Calu3 (cell line): ENCODE data around the gene ITIH3. TPM values are rescaled to one million over a fixed set of nuclear protein-coding genes. Genes with fewer than 3 reads are reported as not detected.

Experiments used
- BruUV-seq: library from RNA; stranded (reverse); fragments of 400-500 nt; replicated peaks from 2 replicates; lab custom pipeline; 2021; lab: Mats Ljungman, UMichigan
- CTCF ChIA-PET: fragments of 300-600 bp; sonication (Branson Sonifier 250); formaldehyde crosslinking; loops from one replicate; lab custom pipeline; 2022; ENCODE audit warnings: antibody characterized with exemption; lab: Charles Lee
- DNase-seq: peaks from one replicate; pipeline ENCODE4 v3.0.0; 2022
- H3K27ac Mint-ChIP-seq: one replicate; pipeline ENCODE4 v1.8.0; 2022; ENCODE audit warnings: mixed read lengths; ENCODE audit not compliant: unreplicated experiment
- H3K27me3 Mint-ChIP-seq: one replicate; pipeline ENCODE4 v1.8.0; 2022; ENCODE audit warnings: mixed read lengths; ENCODE audit not compliant: unreplicated experiment
- H3K36me3 Mint-ChIP-seq: one replicate; pipeline ENCODE4 v1.8.0; 2022; ENCODE audit warnings: mild to moderate bottlenecking, moderate library complexity, mixed read lengths; ENCODE audit not compliant: insufficient read depth, unreplicated experiment
- H3K4me1 Mint-ChIP-seq: one replicate; pipeline ENCODE4 v1.8.0; 2022; ENCODE audit warnings: mild to moderate bottlenecking, low read depth, mixed read lengths; ENCODE audit not compliant: unreplicated experiment
- H3K4me3 Mint-ChIP-seq: one replicate; pipeline ENCODE4 v1.8.0; 2022; ENCODE audit warnings: mild to moderate bottlenecking, low read depth, moderate library complexity, mixed read lengths; ENCODE audit not compliant: unreplicated experiment
- H3K9me3 Mint-ChIP-seq: one replicate; pipeline ENCODE4 v1.8.0; 2022; ENCODE audit warnings: low read depth, mixed read lengths; ENCODE audit not compliant: unreplicated experiment
- CTCF ChIP-seq: fragments of 200-600 bp; IDR thresholded peaks from one replicate; pipeline ENCODE4 v1.8.0; 2022; ENCODE audit warnings: antibody characterized with exemption; ENCODE audit not compliant: unreplicated experiment
- intact Hi-C: fragments of 100-400 bp; cut with micrococcal nuclease; formaldehyde crosslinking; loops from one replicate; pipeline ENCODE4 v1.10.0; 2022; ENCODE audit not compliant: unreplicated experiment
- total RNA-seq: library from RNA; stranded (reverse); gene quantifications from 2 replicates; pipeline ENCODE4 v1.2.3, GENCODE V29; 2022

ITIH3 gene
- total RNA-seq, 1 experiment from 2014 or later: not detected

GRCh38 chr3:52827866-52828376 lies 33.3 kb downstream of the ITIH3 start:
- TF ChIP-seq CTCF: no peak
- BruUV-seq: no TSS peak
- H3K4me1 Mint-ChIP-seq: peaks cover 27% of the 10 kb centered on the region
- H3K9me3 Mint-ChIP-seq: no peaks in the 10 kb centered on the region
- H3K4me3 Mint-ChIP-seq: no peak overlapping the region
- H3K27me3 Mint-ChIP-seq: no peaks in the 10 kb centered on the region
- H3K36me3 Mint-ChIP-seq: no peaks in the 10 kb centered on the region
- intact Hi-C loops: loop anchor here (2.0 kb wide), 1 partner anchor 85 kb away; no protein-coding TSS in a partner anchor
- CTCF ChIA-PET: interaction anchor here (0.6 to 1.1 kb wide), 2 partner anchors 9 to 174 kb away, joined by 3 to 4 read pairs; no protein-coding TSS in a partner anchor
- H3K27ac Mint-ChIP-seq: peak overlapping the region; percentile 74
- DNase-seq: peak; percentile 65

GRCh38 chr3:52829482-52829881 lies 34.9 kb downstream of the ITIH3 start:
- Mint-ChIP-seq H3K27ac (no peak overlapping the region), H3K4me3 (no peak overlapping the region), H3K27me3 (no peaks in the 10 kb centered on the region), H3K36me3 (no peaks in the 10 kb centered on the region), H3K4me1 (peaks cover 27% of the 10 kb centered on the region), H3K9me3 (no peaks in the 10 kb centered on the region)
- intact Hi-C loops: no loop called here
- CTCF ChIA-PET: no interaction called here
- no TSS peak for BruUV-seq
- DNase-seq: no peak
- TF ChIP-seq CTCF: no peak

- no peaks in the 10 kb centered on the region for H3K9me3 Mint-ChIP-seq
- DNase-seq: no peak
- CTCF ChIA-PET: no interaction called here
- no peak overlapping the region for H3K27ac Mint-ChIP-seq
- H3K4me3 Mint-ChIP-seq: no peak overlapping the region
- H3K36me3 Mint-ChIP-seq: no peaks in the 10 kb centered on the region
- BruUV-seq: no TSS peak
- H3K27me3 Mint-ChIP-seq: no peaks in the 10 kb centered on the region
- H3K4me1 Mint-ChIP-seq: peaks cover 27% of the 10 kb centered on the region
- intact Hi-C loops: no loop called here
- TF ChIP-seq CTCF: no peak
Measured at GRCh38 chr3:52829906-52830463, 35.4 kb downstream of the ITIH3 start.

GRCh38 chr3:52830535-52831258 lies 36.1 kb downstream of the ITIH3 start, which contains the start of gene ITIH4:
Gene ITIH4 (minus strand): TSS chr3:52830672. CDS start chr3:52830642, 30 bp downstream.
- no peak for DNase-seq
- BruUV-seq: no TSS peak
- no peaks in the 10 kb centered on the region for H3K27me3 Mint-ChIP-seq
- H3K4me3 Mint-ChIP-seq: no peak within 1 kb of the TSS
- CTCF ChIA-PET: interaction anchor here (0.9 kb wide), 1 partner anchor 10 kb away, joined by 3 read pairs; no protein-coding TSS in a partner anchor
- TF ChIP-seq CTCF: no peak
- intact Hi-C loops: no loop called here
- H3K4me1 Mint-ChIP-seq: peaks cover 27% of the 10 kb centered on the region
- no peaks in the 10 kb centered on the region for H3K9me3 Mint-ChIP-seq
- H3K36me3 Mint-ChIP-seq: no peaks in the 10 kb centered on the region
- no peak within 1 kb of the TSS for H3K27ac Mint-ChIP-seq
